HepG2 (cell line): ENCODE data around the gene NELFB.

Experiments
- CHCHD3 ChIP-seq: sonication (generic); formaldehyde crosslinking; IDR thresholded peaks from 2 replicates; pipeline ENCODE4 v1.8.0; 2022; ENCODE audit warnings: mild to moderate bottlenecking, missing genetic modification reagents, moderate library complexity
- CTCF ChIP-seq: sonication (generic); formaldehyde crosslinking; IDR thresholded peaks from 2 replicates; pipeline ENCODE4 v1.5.0; 2020; ENCODE audit warnings: mild to moderate bottlenecking, missing genetic modification reagents, moderate library complexity
- HIC2 ChIP-seq: sonication (generic); formaldehyde crosslinking; IDR thresholded peaks from 2 replicates; pipeline ENCODE4 v1.9.0; 2022; ENCODE audit warnings: low read depth, missing genetic modification reagents
- HMGXB4 ChIP-seq, 2 experiments: sonication (generic) in 1 of 2; formaldehyde crosslinking in 1 of 2; IDR thresholded peaks; 2 replicates each; pipeline versions ENCODE4 v1.4.0 to v1.6.1; 2018 to 2020; ENCODE audit warnings: missing genetic modification reagents in 2 of 2, borderline replicate concordance in 1 of 2, low read depth in 1 of 2, mild to moderate bottlenecking in 1 of 2, missing biosample characterization in 1 of 2
- HNRNPL ChIP-seq: fragments of 200-400 bp; formaldehyde crosslinking; IDR thresholded peaks from 2 replicates; pipeline ENCODE4 v1.6.1; 2017; ENCODE audit warnings: mild to moderate bottlenecking, low read depth, low read length
- POLR2AphosphoS2 ChIP-seq: IDR thresholded peaks from 2 replicates; pipeline ENCODE4 v1.6.1; 2011; ENCODE audit warnings: low read depth, low read length, improper control_type of control experiment
- SIN3A ChIP-seq: IDR thresholded peaks from 2 replicates; pipeline ENCODE4 v1.6.1; 2011; ENCODE audit warnings: low read depth, mild to moderate bottlenecking, control low read depth, low read length, borderline replicate concordance
- SKI ChIP-seq: fragments of 450-650 bp; IDR thresholded peaks from one replicate; pipeline ENCODE4 v1.6.1; 2018; ENCODE audit warnings: mild to moderate bottlenecking; ENCODE audit not compliant: partially characterized antibody
- SRSF9 ChIP-seq: fragments of 200-400 bp; formaldehyde crosslinking; IDR thresholded peaks from 2 replicates; pipeline ENCODE4 v1.6.1; 2018; ENCODE audit warnings: borderline replicate concordance, mild to moderate bottlenecking, low read depth, low read length; ENCODE audit not compliant: insufficient read depth, poor library complexity, severe bottlenecking
- ZNF274 ChIP-seq: sonication (generic); formaldehyde crosslinking; IDR thresholded peaks from 2 replicates; pipeline ENCODE4 v1.5.1; 2020; ENCODE audit warnings: mild to moderate bottlenecking, missing genetic modification reagents
- ZNF83 ChIP-seq: sonication (generic); formaldehyde crosslinking; IDR thresholded peaks from 2 replicates; pipeline ENCODE4 v1.4.0; 2020; ENCODE audit warnings: missing genetic modification reagents, mild to moderate bottlenecking, borderline replicate concordance

- TF ChIP-seq HNRNPL (no peak), POLR2AphosphoS2 (no peak), CHCHD3 (no peak), ZNF274 (CRISPR knock-in tag) (no peak), SIN3A (no peak), SRSF9 (no peak), ZNF83 (no peak), SKI (no peak), HIC2 (CRISPR knock-in tag) (no peak), CTCF (CRISPR knock-in tag) (no peak), HMGXB4 (CRISPR knock-in tag; IDR thresholded peaks at IDR 0.05; ENCODE audit: borderline replicate concordance in 1 of 2, low read depth in 1 of 2) (no peak)
These were observed 11.7 kb downstream of the NELFB start for GRCh38 chr9:137266585-137267453.
